Activated CD4-positive, alpha-beta memory T cell treated with anti-CD3 and anti-CD28 coated beads for 36 hours (primary cell): ENCODE measurements around the gene SHISA7. TPM values are rescaled to one million over a fixed set of nuclear protein-coding genes. Genes with fewer than 3 reads are reported as not detected.

Experiments
- CTCF ChIA-PET: fragments of 350-600 bp; sonication (Branson Sonifier 250); formaldehyde crosslinking; loops from one replicate; lab custom pipeline; 2021; ENCODE audit warnings: antibody characterized with exemption, inconsistent platforms; lab: Charles Lee
- POLR2A ChIA-PET: fragments of 350-600 bp; sonication (Branson Sonifier 250); formaldehyde crosslinking; loops from one replicate; lab custom pipeline; 2021; ENCODE audit warnings: antibody characterized with exemption; lab: Charles Lee
- DNase-seq: peaks from one replicate; pipeline ENCODE4 v3.0.0-alpha.2; 2020
- H3K27ac Mint-ChIP-seq: one replicate; pipeline ENCODE4 v1.8.0; 2021; ENCODE audit warnings: mixed read lengths
- H3K27me3 Mint-ChIP-seq: one replicate; pipeline ENCODE4 v1.8.0; 2021; ENCODE audit warnings: mixed read lengths
- H3K36me3 Mint-ChIP-seq: one replicate; pipeline ENCODE4 v1.8.0; 2021; ENCODE audit warnings: mixed read lengths
- H3K4me1 Mint-ChIP-seq: one replicate; pipeline ENCODE4 v1.8.0; 2021; ENCODE audit warnings: low read depth, mixed read lengths
- H3K4me3 Mint-ChIP-seq: one replicate; pipeline ENCODE4 v1.8.0; 2021; ENCODE audit warnings: mild to moderate bottlenecking, mixed read lengths
- H3K9me3 Mint-ChIP-seq: one replicate; pipeline ENCODE4 v1.8.0; 2021; ENCODE audit warnings: mixed read lengths
- intact Hi-C: fragments of 100-400 bp; cut with micrococcal nuclease; formaldehyde crosslinking; loops from one replicate; pipeline ENCODE4 v1.15.1; 2023
- total RNA-seq, 2 experiments: library from RNA; stranded (reverse); gene quantifications; one replicate each; pipeline ENCODE4 v1.2.3, GENCODE V29; 2021

The SHISA7 gene
- total RNA-seq, 2 experiments from 2014 or later, result not detected

DNA sequence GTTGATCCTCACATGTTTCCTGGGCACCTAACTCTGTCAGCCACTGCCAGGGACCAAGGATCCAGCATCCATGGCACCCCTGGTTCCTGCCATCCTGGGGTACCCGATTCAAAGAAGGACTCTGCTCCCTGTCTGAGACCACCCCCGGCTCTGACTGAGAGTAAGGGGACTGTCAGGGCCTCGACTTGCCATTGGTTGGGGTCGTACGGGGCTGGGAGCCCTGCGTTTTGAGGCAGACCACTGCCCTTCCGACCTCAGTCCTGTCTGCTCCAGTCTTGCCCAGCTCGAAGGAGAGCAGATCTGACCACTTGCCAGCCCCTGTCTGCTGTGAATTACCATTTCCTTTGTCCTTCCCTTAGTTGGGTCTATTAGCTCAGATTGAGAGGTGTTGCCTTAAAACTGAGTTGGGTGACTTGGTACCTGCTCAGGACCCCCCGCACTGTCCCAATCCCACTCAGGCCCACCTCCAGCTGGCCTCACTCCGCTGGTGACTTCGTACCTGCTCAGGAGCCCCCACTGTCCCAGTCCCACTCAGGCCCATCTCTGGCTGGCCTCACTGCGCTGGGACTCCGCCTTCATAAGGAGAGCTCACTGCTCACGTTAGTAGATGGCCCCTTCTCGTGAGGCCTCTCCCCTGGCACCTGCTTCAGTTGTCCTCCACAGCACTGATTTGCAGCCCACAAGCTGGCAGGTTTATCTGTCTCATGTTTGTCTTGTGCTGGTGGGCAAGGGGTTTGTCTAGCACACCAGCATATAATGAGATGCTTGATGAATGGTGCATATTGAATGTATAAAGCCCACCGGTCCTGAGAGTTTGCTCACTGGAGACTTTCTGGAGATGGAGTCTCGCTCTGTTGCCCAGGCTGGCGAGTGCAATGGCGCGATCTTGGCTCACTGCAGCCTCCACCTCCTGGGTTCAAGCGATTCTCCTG, 53.4 kb downstream of the SHISA7 start:
- peaks cover 40% of the 10 kb centered on the region for H3K4me1 Mint-ChIP-seq
- H3K4me3 Mint-ChIP-seq, result peak overlapping the region; percentile 17
- no peaks in the 10 kb centered on the region for H3K27me3 Mint-ChIP-seq
- ChIA-PET POLR2A (interaction anchor here (1.2 to 10.6 kb wide), 3 partner anchors 10 to 19 kb away, joined by 3 to 118 read pairs (median 5); partner anchors contain the start of gene UBE2S), CTCF (interaction anchor here (1.0 to 1.5 kb wide), 3 partner anchors 28 to 301 kb away, joined by 3 to 5 read pairs (median 5); no protein-coding TSS in a partner anchor)
- no peak for DNase-seq
- no peaks in the 10 kb centered on the region for H3K9me3 Mint-ChIP-seq
- peak overlapping the region; percentile 25 for H3K27ac Mint-ChIP-seq
- H3K36me3 Mint-ChIP-seq, result peaks cover 50% of the 10 kb centered on the region
- intact Hi-C loops, result no loop called here

DNA sequence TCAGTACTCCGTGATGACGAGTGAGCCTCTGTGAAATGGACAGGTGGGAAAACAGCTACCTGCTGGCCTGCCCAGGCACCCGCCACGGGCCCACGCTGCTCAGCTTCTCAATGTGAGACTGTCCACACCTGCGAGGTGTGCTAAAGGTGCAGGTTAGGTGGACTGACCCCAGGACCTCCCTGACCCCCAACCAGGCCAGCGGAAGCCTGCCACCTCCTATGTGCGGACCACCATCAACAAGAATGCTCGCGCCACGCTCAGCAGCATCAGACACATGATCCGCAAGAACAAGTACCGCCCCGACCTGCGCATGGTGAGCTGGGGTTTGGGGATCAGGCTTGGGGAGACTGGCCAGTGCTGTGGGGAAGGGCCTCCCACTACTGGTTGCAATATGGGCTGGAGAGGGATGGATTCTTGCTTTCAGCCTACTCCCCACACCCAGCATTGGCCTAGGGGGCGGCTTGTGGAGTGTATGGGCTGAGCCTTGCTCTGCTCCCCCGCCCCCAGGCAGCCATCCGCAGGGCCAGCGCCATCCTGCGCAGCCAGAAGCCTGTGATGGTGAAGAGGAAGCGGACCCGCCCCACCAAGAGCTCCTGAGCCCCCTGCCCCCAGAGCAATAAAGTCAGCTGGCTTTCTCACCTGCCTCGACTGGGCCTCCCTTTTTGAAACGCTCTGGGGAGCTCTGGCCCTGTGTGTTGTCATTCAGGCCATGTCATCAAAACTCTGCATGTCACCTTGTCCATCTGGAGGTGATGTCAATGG, 55.2 kb downstream of the SHISA7 start:
- ChIA-PET POLR2A (interaction anchor here (0.7 to 10.6 kb wide), 5 partner anchors 12 to 133 kb away, joined by 3 to 118 read pairs (median 3); partner anchors contain the start of genes KMT5C and UBE2S), CTCF (interaction anchor here (1.1 to 1.3 kb wide), 2 partner anchors 87 to 95 kb away, joined by 3 to 4 read pairs; no protein-coding TSS in a partner anchor)
- Mint-ChIP-seq H3K27me3 (no peaks in the 10 kb centered on the region), H3K36me3 (peaks cover 50% of the 10 kb centered on the region), H3K4me1 (peaks cover 48% of the 10 kb centered on the region), H3K27ac (peak overlapping the region; percentile 92), H3K9me3 (no peaks in the 10 kb centered on the region), H3K4me3 (peak overlapping the region; percentile 96)
- intact Hi-C loops, result no loop called here
- no peak for DNase-seq

GRCh38 chr19:55386493-55386971, 56.6 kb downstream of the SHISA7 start:
- POLR2A ChIA-PET, result interaction anchor here (2.9 to 10.6 kb wide), 2 partner anchors 18 to 132 kb away, joined by 9 to 118 read pairs; partner anchors contain the start of gene UBE2S
- no peaks in the 10 kb centered on the region for H3K9me3 Mint-ChIP-seq
- no peaks in the 10 kb centered on the region for H3K27me3 Mint-ChIP-seq
- peaks cover 50% of the 10 kb centered on the region for H3K36me3 Mint-ChIP-seq
- intact Hi-C loops, result no loop called here
- H3K4me3 Mint-ChIP-seq, result peak overlapping the region; percentile 96
- H3K27ac Mint-ChIP-seq, result peak overlapping the region; percentile 92
- peaks cover 59% of the 10 kb centered on the region for H3K4me1 Mint-ChIP-seq
- no peak for DNase-seq
- CTCF ChIA-PET, result no interaction called here

DNA sequence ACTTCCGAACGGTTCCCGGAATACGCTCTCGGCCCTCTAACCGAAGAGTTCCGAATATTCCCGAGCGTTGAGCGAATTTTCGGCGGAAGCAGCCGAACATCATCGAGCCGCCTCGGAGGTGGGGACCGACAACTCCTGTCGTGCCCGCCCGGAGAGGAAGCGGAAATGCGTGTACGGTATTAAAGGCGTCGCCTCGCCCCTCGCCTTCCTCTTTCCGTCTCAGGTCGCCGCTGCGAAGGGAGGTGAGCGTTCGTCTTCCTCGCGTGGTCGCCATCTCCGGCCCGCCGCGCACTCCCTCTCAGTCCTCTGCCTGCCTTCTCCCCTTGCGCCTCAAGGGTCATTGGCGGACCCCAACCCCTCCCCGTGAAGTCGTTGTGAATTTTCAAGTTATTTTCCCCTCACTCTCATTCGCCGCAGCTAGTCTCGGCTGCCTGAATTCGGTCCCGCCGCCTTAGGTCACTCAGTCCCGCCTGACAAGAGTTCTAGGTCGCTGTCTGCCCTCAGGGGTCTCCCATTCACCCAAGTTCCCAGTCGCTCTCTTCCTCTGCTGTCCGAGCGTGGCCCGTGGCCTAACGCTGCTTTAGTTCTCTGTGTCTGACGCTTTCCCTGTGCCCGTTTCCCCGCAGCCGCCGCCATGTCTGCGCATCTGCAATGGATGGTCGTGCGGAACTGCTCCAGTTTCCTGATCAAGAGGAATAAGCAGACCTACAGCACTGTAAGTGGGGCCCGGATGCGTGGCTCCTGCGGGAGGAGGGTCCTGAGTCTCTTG, 57.2 kb downstream of the SHISA7 start, which contains the start of gene RPL28:
Gene RPL28, plus strand, starts transcription at position 209 of the 769 bp plus-strand sequence. Its CDS starts 426 bp downstream, at position 635.
- Mint-ChIP-seq H3K36me3 (peaks cover 49% of the 10 kb centered on the region), H3K27me3 (no peaks in the 10 kb centered on the region), H3K9me3 (no peaks in the 10 kb centered on the region), H3K4me1 (peaks cover 59% of the 10 kb centered on the region), H3K27ac (peak within 1 kb of the TSS; percentile 92), H3K4me3 (peak within 1 kb of the TSS; percentile 96)
- CTCF ChIA-PET, result no interaction called here
- POLR2A ChIA-PET, result interaction anchor here (2.9 to 10.6 kb wide), 3 partner anchors 19 to 131 kb away, joined by 9 to 118 read pairs (median 38); partner anchors contain the start of genes KMT5C and UBE2S
- intact Hi-C loops, result loop anchor here (1.0 to 2.0 kb wide), 7 partner anchors 12 to 268 kb away; partner anchors contain the start of genes KMT5C, PPP6R1 and ZNF581
- DNase-seq, result peak; percentile 99

GRCh38 chr19:55384920-55385723, 58.0 kb downstream of the SHISA7 start:
- Mint-ChIP-seq H3K4me1 (peaks cover 53% of the 10 kb centered on the region), H3K36me3 (peaks cover 43% of the 10 kb centered on the region), H3K27ac (peak overlapping the region; percentile 92), H3K27me3 (no peaks in the 10 kb centered on the region), H3K9me3 (no peaks in the 10 kb centered on the region), H3K4me3 (peak overlapping the region; percentile 96)
- peak; percentile 98 for DNase-seq
- CTCF ChIA-PET, result interaction anchor here (0.6 to 3.2 kb wide), 7 partner anchors 13 to 244 kb away, joined by 3 to 43 read pairs (median 5); partner anchors contain the start of genes HSPBP1 and KMT5C
- intact Hi-C loops, result loop anchor here (1.0 to 2.0 kb wide), 7 partner anchors 13 to 269 kb away; partner anchors contain the start of genes KMT5C, PPP6R1 and ZNF581
- POLR2A ChIA-PET, result interaction anchor here (1.0 to 10.6 kb wide), 13 partner anchors 10 to 214 kb away, joined by 3 to 118 read pairs (median 8); partner anchors contain the start of genes FIZ1, KMT5C, PPP6R1 and UBE2S

- H3K4me1 Mint-ChIP-seq, result peaks cover 46% of the 10 kb centered on the region
- peak within 1 kb of the TSS; percentile 96 for H3K4me3 Mint-ChIP-seq
- ChIA-PET POLR2A (interaction anchor here (0.8 to 10.6 kb wide), 16 partner anchors 9 to 222 kb away, joined by 3 to 118 read pairs (median 8); partner anchors contain the start of genes FIZ1, HSPBP1, KMT5C and PPP6R1), CTCF (interaction anchor here (0.6 to 3.2 kb wide), 21 partner anchors 12 to 297 kb away, joined by 3 to 43 read pairs (median 4); partner anchors contain the start of genes HSPBP1, KMT5C, PPP6R1 and ZNF628)
- peak; percentile 48 for DNase-seq
- peak within 1 kb of the TSS; percentile 92 for H3K27ac Mint-ChIP-seq
- intact Hi-C loops, result loop anchor here (2.0 kb wide), 1 partner anchor 258 kb away; the partner anchor contains the start of gene ZNF581
- H3K36me3 Mint-ChIP-seq, result peaks cover 35% of the 10 kb centered on the region
- no peaks in the 10 kb centered on the region for H3K9me3 Mint-ChIP-seq
- H3K27me3 Mint-ChIP-seq, result no peaks in the 10 kb centered on the region
These were observed 58.8 kb downstream of the SHISA7 start, which contains the start of gene TMEM238 for GRCh38 chr19:55384131-55384919. Gene TMEM238 (minus strand): TSS chr19:55384292. CDS start chr19:55384259, 33 bp downstream.

DNA sequence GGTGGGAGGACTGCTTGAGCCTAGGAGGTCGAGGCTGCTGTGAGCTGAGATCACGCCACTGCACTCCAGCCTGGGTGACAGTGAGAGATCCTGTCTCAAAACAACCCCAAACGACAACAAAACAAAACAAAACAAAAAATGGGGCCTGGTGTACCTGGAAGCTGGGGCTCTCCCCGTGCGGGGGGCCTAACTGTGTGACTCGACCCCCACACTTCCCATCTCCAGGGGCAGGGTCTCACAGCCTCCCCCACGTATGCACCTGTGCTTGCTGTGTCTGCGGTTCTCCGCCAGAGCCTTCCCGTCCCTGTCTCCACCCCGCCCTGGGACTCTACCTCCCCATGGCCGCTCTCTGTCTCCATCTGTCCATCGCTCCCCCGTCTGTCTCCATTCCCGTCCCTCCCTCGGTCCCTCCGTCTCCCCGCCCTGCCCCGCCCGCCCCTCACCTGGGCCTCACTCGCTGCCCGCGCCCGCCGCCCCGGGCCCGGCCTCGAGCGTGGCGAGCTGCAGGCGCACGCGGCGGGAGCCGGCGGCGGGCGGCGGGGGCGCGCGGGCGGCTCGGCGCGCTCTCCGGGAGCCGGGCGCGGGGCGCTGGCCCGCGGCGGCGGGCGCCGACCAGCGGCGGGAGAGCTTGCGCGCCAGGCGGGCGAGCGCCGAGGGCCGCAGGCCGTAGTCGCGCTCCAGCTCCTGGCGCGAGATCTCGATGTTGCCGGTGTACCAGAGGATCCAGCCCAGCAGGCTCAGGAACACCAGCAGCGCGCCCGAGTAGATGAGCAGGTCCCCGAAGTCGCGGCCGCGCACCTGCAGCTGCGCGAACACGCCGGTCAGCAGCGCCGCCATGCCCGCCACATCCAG, 59.6 kb downstream of the SHISA7 start:
- Mint-ChIP-seq H3K27ac (peak overlapping the region; percentile 84), H3K4me3 (peak overlapping the region; percentile 82), H3K36me3 (peaks cover 29% of the 10 kb centered on the region), H3K4me1 (peaks cover 39% of the 10 kb centered on the region), H3K27me3 (no peaks in the 10 kb centered on the region), H3K9me3 (no peaks in the 10 kb centered on the region)
- CTCF ChIA-PET, result interaction anchor here (0.6 to 3.2 kb wide), 23 partner anchors 11 to 296 kb away, joined by 3 to 43 read pairs (median 3); partner anchors contain the start of genes HSPBP1, KMT5C, PPP6R1 and ZNF628
- POLR2A ChIA-PET, result interaction anchor here (0.8 to 10.6 kb wide), 16 partner anchors 8 to 254 kb away, joined by 3 to 118 read pairs (median 8); partner anchors contain the start of genes FIZ1, HSPBP1, KMT5C and PPP6R1
- intact Hi-C loops, result loop anchor here (2.0 kb wide), 1 partner anchor 259 kb away; the partner anchor contains the start of gene ZNF581
- peak; percentile 68 for DNase-seq

DNA sequence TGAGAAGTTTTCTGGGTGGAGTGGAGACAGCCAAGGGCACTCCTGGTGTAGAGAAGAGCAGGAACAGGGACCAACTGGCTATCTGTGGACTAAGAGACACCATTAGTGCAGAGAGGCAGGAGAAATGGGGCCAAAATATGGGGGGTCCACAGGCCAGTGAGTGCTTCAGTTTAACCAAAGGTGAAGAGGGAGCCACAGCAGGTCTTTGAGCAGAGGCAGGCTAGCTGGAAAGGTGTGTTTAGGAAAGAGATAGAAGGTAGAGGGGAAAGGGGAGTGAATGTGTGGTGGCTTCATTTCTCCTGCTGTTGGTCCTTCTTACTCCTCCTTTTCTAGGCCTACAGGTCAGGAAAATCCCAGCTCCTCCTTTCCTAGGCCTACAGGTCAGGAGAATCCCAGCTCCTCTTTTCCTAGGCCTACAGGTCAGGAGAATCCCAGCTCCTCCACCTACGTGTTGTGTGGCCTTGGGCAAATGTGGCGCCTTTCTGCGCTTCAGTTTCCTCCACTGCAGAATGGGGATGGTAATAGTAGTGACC, 60.5 kb downstream of the SHISA7 start:
- no peaks in the 10 kb centered on the region for H3K27me3 Mint-ChIP-seq
- H3K4me3 Mint-ChIP-seq, result peak overlapping the region; percentile 82
- no peak for DNase-seq
- H3K27ac Mint-ChIP-seq, result peak overlapping the region; percentile 84
- intact Hi-C loops, result no loop called here
- H3K36me3 Mint-ChIP-seq, result peaks cover 19% of the 10 kb centered on the region
- peaks cover 31% of the 10 kb centered on the region for H3K4me1 Mint-ChIP-seq
- CTCF ChIA-PET, result interaction anchor here (1.1 to 3.2 kb wide), 9 partner anchors 15 to 130 kb away, joined by 3 to 43 read pairs (median 4); partner anchors contain the start of genes KMT5C and PPP6R1
- POLR2A ChIA-PET, result interaction anchor here (1.2 to 10.6 kb wide), 4 partner anchors 22 to 255 kb away, joined by 5 to 118 read pairs (median 26); partner anchors contain the start of genes KMT5C, PPP6R1 and UBE2S
- H3K9me3 Mint-ChIP-seq, result no peaks in the 10 kb centered on the region
